H1 (cell line): Measurements from ENCODE around the gene TNS1. TPM values are rescaled to one million over a fixed set of nuclear protein-coding genes. Genes with fewer than 3 reads are reported as not detected.

Experiments
- CTCF ChIA-PET: fragments of 300-600 bp; sonication (Branson Sonifier 250); formaldehyde crosslinking; loops from one replicate; lab custom pipeline; 2021; ENCODE audit not compliant: partially characterized antibody; lab: Charles Lee
- POLR2A ChIA-PET: fragments of 300-600 bp; sonication (Branson Sonifier 250); formaldehyde crosslinking; loops from one replicate; lab custom pipeline; 2021; ENCODE audit warnings: inconsistent platforms; ENCODE audit not compliant: partially characterized antibody; lab: Charles Lee
- DNase-seq, 2 experiments: peaks; one replicate each; pipeline versions ENCODE4 v3.0.0 to v3.0.0-alpha.2; 2010 to 2022; ENCODE audit warnings: low spot score in 2 of 2, low read depth in 1 of 2, mixed read lengths in 1 of 2
- FAIRE-seq: peaks from 2 replicates; lab custom pipeline; 2011; peaks lifted over from hg19 to GRCh38; lab: Jason Lieb, UNC
- H2AFZ ChIP-seq: 2 replicates; pipeline ENCODE4 v1.8.1; 2012; ENCODE audit warnings: low read length, inconsistent platforms
- H2AK5ac ChIP-seq: 2 replicates; pipeline ENCODE4 v1.6.1; 2013; ENCODE audit warnings: low read depth, low read length
- H2BK120ac ChIP-seq: replicated peaks from 2 replicates; pipeline ENCODE3; 2013; ENCODE audit warnings: low read depth, low read length, inconsistent platforms
- H2BK12ac ChIP-seq: 2 replicates; pipeline ENCODE4 v1.6.1; 2013; ENCODE audit warnings: low read depth, low read length
- H2BK15ac ChIP-seq: 2 replicates; pipeline ENCODE4 v1.6.1; 2013; ENCODE audit warnings: low read length
- H2BK20ac ChIP-seq: 2 replicates; pipeline ENCODE4 v1.6.1; 2013; ENCODE audit warnings: low read length
- H2BK5ac ChIP-seq: 2 replicates; pipeline ENCODE4 v1.6.1; 2013; ENCODE audit warnings: low read depth, low read length
- H3K14ac ChIP-seq: 2 replicates; pipeline ENCODE4 v1.6.1; 2013; ENCODE audit warnings: inconsistent platforms; ENCODE audit not compliant: insufficient read length
- H3K18ac ChIP-seq: 2 replicates; pipeline ENCODE4 v1.6.1; 2013; ENCODE audit warnings: low read length; ENCODE audit errors: extremely low read depth
- H3K23ac ChIP-seq: 2 replicates; pipeline ENCODE4 v1.6.1; 2013; ENCODE audit warnings: inconsistent platforms; ENCODE audit not compliant: insufficient read length
- H3K23me2 ChIP-seq: 2 replicates; pipeline ENCODE4 v1.6.1; 2013; ENCODE audit warnings: low read depth, low read length
- H3K27ac ChIP-seq: 2 replicates; pipeline ENCODE4 v1.6.1; 2011; ENCODE audit warnings: low read depth, low read length, inconsistent platforms
- H3K27me3 ChIP-seq, 4 experiments: replicated peaks in 1 of 4; 1 replicate in 1 of 4; 2 replicates in 3 of 4; pipeline versions ENCODE4 v1.6.1 to v1.8.1; 2011 to 2013; ENCODE audit warnings: low read length in 3 of 4, mild to moderate bottlenecking in 3 of 4, inconsistent platforms in 2 of 4, mixed read lengths in 2 of 4, moderate library complexity in 1 of 4; ENCODE audit not compliant: control insufficient read depth in 3 of 4, insufficient read depth in 3 of 4; ENCODE audit errors: extremely low read depth in 1 of 4
- H3K36me3 ChIP-seq, 4 experiments: 2 replicates each; pipeline versions ENCODE4 v1.6.1 to v1.8.1; 2011 to 2013; ENCODE audit warnings: mild to moderate bottlenecking in 4 of 4, low read length in 3 of 4, moderate library complexity in 2 of 4, control low read depth in 1 of 4, inconsistent platforms in 1 of 4; ENCODE audit not compliant: insufficient read depth in 4 of 4, control insufficient read depth in 2 of 4
- H3K4ac ChIP-seq: replicated peaks from 2 replicates; pipeline ENCODE3; 2013; ENCODE audit warnings: low read length, low read depth, mixed read lengths, inconsistent platforms; ENCODE audit not compliant: insufficient read length
- H3K4me1 ChIP-seq, 4 experiments: replicated peaks in 1 of 4; 1 replicate in 1 of 4; 2 replicates in 3 of 4; pipeline versions ENCODE4 v1.6.1 to v1.8.1; 2011 to 2013; ENCODE audit warnings: low read length in 3 of 4, inconsistent platforms in 2 of 4, mixed read lengths in 1 of 4; ENCODE audit not compliant: insufficient read depth in 4 of 4, control insufficient read depth in 3 of 4
- H3K4me2 ChIP-seq, 2 experiments: 2 replicates each; pipeline versions ENCODE4 v1.6.1 to v1.8.1; 2011 to 2013; ENCODE audit warnings: low read depth in 2 of 2, low read length in 2 of 2, control low read depth in 1 of 2, inconsistent platforms in 1 of 2, mild to moderate bottlenecking in 1 of 2; ENCODE audit not compliant: insufficient read depth in 1 of 2
- H3K4me3 ChIP-seq, 4 experiments: fragments of 200-600, 300-600 bp in 1 of 4; sonication (generic), shearing (Covaris generic), sonication (Bioruptor Twin) in 1 of 4; 2 replicates each; pipeline versions ENCODE4 v1.5.1 to v1.8.1; 2011 to 2016; ENCODE audit warnings: low read length in 4 of 4, low read depth in 3 of 4, control low read depth in 2 of 4, inconsistent platforms in 2 of 4, mild to moderate bottlenecking in 2 of 4, mixed read lengths in 1 of 4, moderate library complexity in 1 of 4; ENCODE audit not compliant: insufficient read depth in 2 of 4; ENCODE audit errors: extremely low read depth in 1 of 4
- H3K56ac ChIP-seq: replicated peaks from 2 replicates; pipeline ENCODE3; 2013; ENCODE audit warnings: low read depth, mild to moderate bottlenecking, mixed read lengths, low read length, inconsistent platforms; ENCODE audit not compliant: insufficient read length
- H3K79me1 ChIP-seq: 2 replicates; pipeline ENCODE4 v1.6.1; 2013; ENCODE audit warnings: low read depth, low read length, control low read depth
- H3K79me2 ChIP-seq, 2 experiments: 2 replicates each; pipeline versions ENCODE4 v1.6.1 to v1.8.1; 2012 to 2013; ENCODE audit warnings: low read length in 2 of 2, mild to moderate bottlenecking in 2 of 2, inconsistent platforms in 1 of 2; ENCODE audit not compliant: insufficient read depth in 2 of 2, control insufficient read depth in 1 of 2
- H3K9ac ChIP-seq, 4 experiments: replicated peaks in 1 of 4; 1 replicate in 1 of 4; 2 replicates in 3 of 4; pipeline versions ENCODE4 v1.6.1 to v1.8.1; 2011 to 2013; ENCODE audit warnings: low read depth in 3 of 4, low read length in 3 of 4, control low read depth in 2 of 4, mild to moderate bottlenecking in 2 of 4, moderate library complexity in 2 of 4, inconsistent platforms in 1 of 4; ENCODE audit errors: extremely low read depth in 1 of 4
- H3K9me3 ChIP-seq, 2 experiments: 2 replicates each; pipeline versions ENCODE4 v1.6.1 to v1.8.1; 2012 to 2013; ENCODE audit warnings: mild to moderate bottlenecking in 2 of 2, moderate library complexity in 2 of 2, control low read depth in 1 of 2, inconsistent platforms in 1 of 2, low read depth in 1 of 2, low read length in 1 of 2, mixed read lengths in 1 of 2; ENCODE audit not compliant: insufficient read depth in 2 of 2
- H4K20me1 ChIP-seq, 2 experiments: replicated peaks in 1 of 2; 2 replicates each; pipeline versions ENCODE3 to v1.8.1; 2011 to 2013; ENCODE audit warnings: inconsistent platforms in 2 of 2, low read length in 2 of 2, mild to moderate bottlenecking in 1 of 2; ENCODE audit not compliant: insufficient read depth in 2 of 2, control insufficient read depth in 1 of 2
- H4K5ac ChIP-seq: 2 replicates; pipeline ENCODE4 v1.6.1; 2013; ENCODE audit warnings: low read length, low read depth, mixed read lengths, inconsistent platforms; ENCODE audit not compliant: insufficient read length
- H4K8ac ChIP-seq: 2 replicates; pipeline ENCODE4 v1.8.0; 2013; ENCODE audit warnings: mild to moderate bottlenecking, moderate library complexity, low read length, inconsistent platforms; ENCODE audit not compliant: insufficient read depth; ENCODE audit errors: extremely low read depth
- H4K91ac ChIP-seq: replicated peaks from 2 replicates; pipeline ENCODE3; 2013; ENCODE audit warnings: low read length, mixed read lengths, inconsistent platforms; ENCODE audit not compliant: insufficient read length
- CREB1 ChIP-seq: IDR thresholded peaks from 2 replicates; pipeline ENCODE4 v1.6.1; 2012; ENCODE audit warnings: inconsistent platforms
- EGR1 ChIP-seq: IDR thresholded peaks from 2 replicates; pipeline ENCODE4 v1.6.1; 2011; ENCODE audit warnings: low read depth, low read length, borderline replicate concordance
- POLR2A ChIP-seq, 2 experiments: IDR thresholded peaks; 1 replicate in 1 of 2; 2 replicates in 1 of 2; pipeline ENCODE4 v1.6.1; 2011; ENCODE audit warnings: low read depth in 2 of 2, low read length in 2 of 2, mild to moderate bottlenecking in 2 of 2; ENCODE audit errors: control extremely low read depth in 1 of 2
- RAD21 ChIP-seq, 2 experiments: IDR thresholded peaks in 1 of 2; conservative IDR thresholded peaks in 1 of 2; 2 replicates each; pipeline ENCODE4 v1.6.1; 2011; ENCODE audit warnings: low read depth in 2 of 2, low read length in 2 of 2, improper control_type of control experiment in 1 of 2, inconsistent platforms in 1 of 2, mild to moderate bottlenecking in 1 of 2, moderate library complexity in 1 of 2
- SP2 ChIP-seq: IDR thresholded peaks from 2 replicates; pipeline ENCODE4 v1.6.1; 2012; ENCODE audit warnings: mild to moderate bottlenecking, low read length, inconsistent platforms
- SUZ12 ChIP-seq: fragments of 200-600 bp; sonication (generic); IDR thresholded peaks from 2 replicates; pipeline ENCODE4 v1.6.1; 2012; ENCODE audit warnings: mild to moderate bottlenecking, inconsistent platforms, low read length, moderate library complexity, mixed read lengths
- USF2 ChIP-seq: IDR thresholded peaks from 2 replicates; pipeline ENCODE4 v1.6.1; 2011; ENCODE audit warnings: low read length, improper control_type of control experiment
- WGBS, 2 experiments: shearing (Covaris generic) in 1 of 2; methylation state at CpG; one replicate each; pipeline versions ENCODE4 v1.1.6 to v1.1.7; 2013 to 2015; ENCODE audit warnings: low lambda C conversion rate in 2 of 2, mixed read lengths in 2 of 2, inconsistent platforms in 1 of 2, low coverage in 1 of 2, missing lambda C conversion rate in 1 of 2; ENCODE audit not compliant: insufficient replicate concordance in 2 of 2, insufficient coverage in 1 of 2, insufficient read length in 1 of 2; ENCODE audit errors: extremely low coverage in 1 of 2, missing lambda C conversion rate in 1 of 2; 5-methylcytosine and 5-hydroxymethylcytosine counted together
- polyA plus RNA-seq, 7 experiments: library from polyadenylated mRNA; depleted of rRNA in 3 of 7; stranded (reverse) in 5 of 7; unstranded in 2 of 7; fragments of >200 nt in 5 of 7; fragments of 200-250 nt in 2 of 7; gene quantifications; 1 replicate in 5 of 7; 2 replicates in 1 of 7; 4 replicates in 1 of 7; pipeline versions ENCODE4 v1.2.1 to v1.2.3, GENCODE V29; 2011 to 2013; ENCODE audit warnings: missing spikeins in 2 of 7, mixed read lengths in 2 of 7
- total RNA-seq: library from RNA; stranded (reverse); fragmentation: NEBNext Ultra II Directional; extraction: Animal tissue kit (Norgen Biotek cat#: 25700); gene quantifications from 2 replicates; pipeline ENCODE4 v1.2.1, GENCODE V29; 2021

The TNS1 gene
- total and polyA plus RNA-seq, 2 of the 8 experiments (the other 6 are each of a cell fraction or from before 2014, with no cell fraction given) = 1.5 to 5.1 TPM

GRCh38 chr2:217801711-217802110, 201.1 kb downstream of the TNS1 start:
- Histone ChIP-seq H4K20me1 (peaks cover 0 to 5% of the 10 kb centered on the region in 2 experiments), H3K18ac (no peak overlapping the region), H2AFZ (no peak overlapping the region), H2BK12ac (no peak overlapping the region), H2BK15ac (no peak overlapping the region), H3K23me2 (peaks cover 6% of the 10 kb centered on the region), H3K56ac (no peak overlapping the region), H3K27ac (no peak overlapping the region), H3K4ac (no peak overlapping the region), H2BK20ac (no peak overlapping the region), H2BK120ac (no peak overlapping the region), H3K27me3 (no peaks in the 10 kb centered on the region), H3K14ac (no peak overlapping the region), H3K9ac (no peak overlapping the region), H3K79me1 (no peaks in the 10 kb centered on the region; the same call in 1 of the 2 replicates), H3K9me3 (no peaks in the 10 kb centered on the region), H2BK5ac (no peak overlapping the region), H3K79me2 (no peaks in the 10 kb centered on the region), H3K4me1 (peaks cover 0 to 5% (median 0%) of the 10 kb centered on the region in 4 experiments; a peak in 1 of 7 replicates), H4K8ac (no peak overlapping the region), H2AK5ac (no peak overlapping the region), H3K23ac (no peak overlapping the region), H4K91ac (no peak overlapping the region), H4K5ac (no peak overlapping the region), H3K4me2 (no peak overlapping the region), H3K36me3 (no peaks in the 10 kb centered on the region), H3K4me3 (no peak overlapping the region)
- FAIRE-seq (no peak), DNase-seq (no peak)
- POLR2A ChIA-PET = no interaction called here
- WGBS, 2 experiments = 81% methylated on average over 7 of the region's 8 CpGs; no CpG with 5 or more reads in 1 of the 2 experiments
- CTCF ChIA-PET = interaction anchor here (0.7 to 30.4 kb wide), 8 partner anchors 9 to 98 kb away, joined by 3 to 759 read pairs (median 4); no protein-coding TSS in a partner anchor
- TF ChIP-seq CREB1 = no peak
- no peak for TF ChIP-seq POLR2A (IDR thresholded peaks at IDR 0.05; ENCODE audit: control extremely low read depth in 1 of 2, low read depth in 2 of 2, low read length in 2 of 2)
- TF ChIP-seq SUZ12 = no peak
- TF ChIP-seq EGR1 = no peak
- TF ChIP-seq SP2 = no peak
- TF ChIP-seq USF2 = no peak
- TF ChIP-seq RAD21 (IDR thresholded peaks at IDR 0.05 in 1 of 2, conservative IDR thresholded peaks at IDR 0.05 in 1 of 2; ENCODE audit: low read depth in 2 of 2, low read length in 2 of 2) = no peak
